Measurements from ENCODE around the gene MAGEA4.

Gene MAGEA4

GRCh38 chrX:151880895-151881294, 31.8 kb upstream of the MAGEA4 start:
- no peak for DNase-seq (ENCODE audit: low read depth)
- no peak for TF ChIP-seq CTCF (IDR thresholded peaks at IDR 0.05; ENCODE audit: control insufficient read depth, extremely low read depth, insufficient read depth)
- H3K4me3 ChIP-seq (ENCODE audit: low read depth, low read length): no peak overlapping the region

- no peak for TF ChIP-seq CTCF (IDR thresholded peaks at IDR 0.05; ENCODE audit: control insufficient read depth, extremely low read depth, insufficient read depth)
- DNase-seq (ENCODE audit: low read depth): no peak
- no peak overlapping the region for H3K4me3 ChIP-seq (ENCODE audit: low read depth, low read length)
Observed at GRCh38 chrX:151889421-151889820, 23.3 kb upstream of the MAGEA4 start.

- no peak for TF ChIP-seq CTCF (IDR thresholded peaks at IDR 0.05; ENCODE audit: control insufficient read depth, extremely low read depth, insufficient read depth)
- DNase-seq (ENCODE audit: low read depth): peak; percentile 33
- no peak overlapping the region for H3K4me3 ChIP-seq (ENCODE audit: low read depth, low read length)
Observed at GRCh38 chrX:151896734-151897474, 15.8 kb upstream of the MAGEA4 start.

GRCh38 chrX:151899622-151900021, 13.1 kb upstream of the MAGEA4 start:
- H3K4me3 ChIP-seq (ENCODE audit: low read depth, low read length): no peak overlapping the region
- no peak for DNase-seq (ENCODE audit: low read depth)
- TF ChIP-seq CTCF (IDR thresholded peaks at IDR 0.05; ENCODE audit: control insufficient read depth, extremely low read depth, insufficient read depth): no peak

- no peak for DNase-seq (ENCODE audit: low read depth)
- H3K4me3 ChIP-seq (ENCODE audit: low read depth, low read length): no peak overlapping the region
- no peak for TF ChIP-seq CTCF (IDR thresholded peaks at IDR 0.05; ENCODE audit: control insufficient read depth, extremely low read depth, insufficient read depth)
Observed at GRCh38 chrX:151901826-151902225, 10.9 kb upstream of the MAGEA4 start.

GRCh38 chrX:151902813-151903591, 9.7 kb upstream of the MAGEA4 start:
- TF ChIP-seq CTCF (IDR thresholded peaks at IDR 0.05; ENCODE audit: control insufficient read depth, extremely low read depth, insufficient read depth): no peak
- peak; percentile 10 for DNase-seq (ENCODE audit: low read depth)
- no peak overlapping the region for H3K4me3 ChIP-seq (ENCODE audit: low read depth, low read length)
